Right cardiac atrium (tissue), 5 donors: Measurements from ENCODE around the gene FBXO41. TPM values are rescaled to one million over a fixed set of nuclear protein-coding genes. Genes with fewer than 3 reads are reported as not detected.

Experiments used
- ATAC-seq, 2 donors: fragments of 200-7000 bp; cut with Tn5 transposase; one replicate each; pipeline versions ENCODE4 v1.8.0 to v1.9.1; 2020; ENCODE audit warnings: moderate library complexity in 2 of 2, mild to moderate bottlenecking in 1 of 2
- DNase-seq, 3 donors: peaks; one replicate each; pipeline ENCODE4 v3.0.0-alpha.2; 2020
- H3K27ac ChIP-seq: one replicate; pipeline ENCODE4 v1.5.1; 2013; ENCODE audit warnings: mild to moderate bottlenecking, low read length, control low read depth, moderate library complexity
- H3K27me3 ChIP-seq: one replicate; pipeline ENCODE4 v1.6.1; 2013; ENCODE audit not compliant: control insufficient read depth, insufficient read depth
- H3K4me1 ChIP-seq: one replicate; pipeline ENCODE4 v1.6.1; 2013; ENCODE audit warnings: low read length; ENCODE audit not compliant: control insufficient read depth, insufficient read depth
- H3K4me3 ChIP-seq: one replicate; pipeline ENCODE4 v1.5.1; 2013; ENCODE audit warnings: low read length, control low read depth
- H3K9me3 ChIP-seq: one replicate; pipeline ENCODE4 v1.6.1; 2013; ENCODE audit warnings: low read length; ENCODE audit not compliant: control insufficient read depth
- WGBS: extraction: QIAGEN DNeasy Blood & Tissue Kit; methylation state at CpG from one replicate; pipeline ENCODE4 v1.1.7; 2013; 5-methylcytosine and 5-hydroxymethylcytosine counted together
- intact Hi-C, 4 donors: fragments of 100-400 bp; cut with DNase I; formaldehyde crosslinking; loops; one replicate each; pipeline versions ENCODE4 v1.11.0 to v1.14.0; 2022 to 2023
- polyA plus RNA-seq: library from polyadenylated mRNA; stranded (reverse); fragments of 200-250 nt; gene quantifications from one replicate; pipeline ENCODE4 v1.2.3, GENCODE V29; 2013
- total RNA-seq, 4 donors: library from RNA; stranded (reverse); fragmentation: NEBNext Ultra II Directional; extraction: Animal tissue kit (Norgen Biotek cat#: 25700); gene quantifications; one replicate each; pipeline ENCODE4 v1.2.1, GENCODE V29; 2021
- donor health status: healthy with polysubstance abuse.
- donor health status: DM: no; HTN: yes; CAD: no.
- donor health status: DM: no; HTN: no; CAD: no.
- donor health status: DM: no; HTN: yes; CAD: no; lungs with severe emphysema.
- donor health status: DM: yes; HTN: yes; CAD: no.

The FBXO41 gene
- total and polyA plus RNA-seq, 5 donors: 1.8 to 3.5 (median 2.2) TPM

GRCh38 chr2:73235315-73236028 lies 48.8 kb downstream of the FBXO41 start:
- Histone ChIP-seq H3K9me3 (no peaks in the 10 kb centered on the region), H3K4me3 (peak overlapping the region; percentile 77), H3K4me1 (peaks cover 3% of the 10 kb centered on the region), H3K27me3 (no peaks in the 10 kb centered on the region), H3K27ac (no peak overlapping the region)
- DNase-seq (no peak), ATAC-seq (no peak)
- intact Hi-C loops: no loop called here
- WGBS: 58% methylated on average over 11 of the region's 11 CpGs

- intact Hi-C loops: no loop called here
- under 1% methylated on average over 69 of the region's 69 CpGs for WGBS
- H3K4me1 ChIP-seq: peaks cover 3% of the 10 kb centered on the region
Observed at GRCh38 chr2:73233932-73234832, 50.1 kb downstream of the FBXO41 start, which contains the start of gene CCT7. Gene CCT7, plus strand, starts transcription at chr2:73234308. Its CDS starts 71 bp downstream, at chr2:73234379.

GRCh38 chr2:73233154-73233931 lies 50.9 kb downstream of the FBXO41 start, which contains the start of gene PRADC1:
Gene PRADC1, minus strand, starts transcription at chr2:73233239. Its CDS starts 79 bp downstream, at chr2:73233160.
- Histone ChIP-seq H3K27ac (peak within 1 kb of the TSS; percentile 69), H3K4me3 (peak within 1 kb of the TSS; percentile 77), H3K27me3 (no peaks in the 10 kb centered on the region), H3K9me3 (no peaks in the 10 kb centered on the region), H3K4me1 (peaks cover 3% of the 10 kb centered on the region)
- under 1% methylated on average over 67 of the region's 67 CpGs for WGBS
- intact Hi-C loops: no loop called here
- peak; percentile 96 to 97 for ATAC-seq
- DNase-seq: peak; percentile 99

More at GRCh38 chr2:73233932-73234832, 50.1 kb downstream of the FBXO41 start, which contains the start of gene CCT7:
- DNase-seq (peak; percentile 90 to 94 (median 93)), ATAC-seq (peak; percentile 91 to 92)
- Histone ChIP-seq H3K27me3 (no peaks in the 10 kb centered on the region), H3K27ac (peak within 1 kb of the TSS; percentile 77), H3K4me3 (peak within 1 kb of the TSS; percentile 77), H3K9me3 (no peaks in the 10 kb centered on the region)

GRCh38 chr2:73232403-73233153 lies 51.7 kb downstream of the FBXO41 start:
- peak overlapping the region; percentile 69 for H3K27ac ChIP-seq
- intact Hi-C loops: no loop called here
- no peaks in the 10 kb centered on the region for H3K27me3 ChIP-seq
- H3K4me3 ChIP-seq: peak overlapping the region; percentile 75
- under 1% methylated on average over 37 of the region's 37 CpGs for WGBS
- no peaks in the 10 kb centered on the region for H3K9me3 ChIP-seq
- peaks cover 3% of the 10 kb centered on the region for H3K4me1 ChIP-seq
- ATAC-seq: no peak
- no peak for DNase-seq

GRCh38 chr2:73228631-73229030 lies 55.6 kb downstream of the FBXO41 start:
- intact Hi-C loops: no loop called here
- Histone ChIP-seq H3K4me1 (no peaks in the 10 kb centered on the region), H3K9me3 (no peaks in the 10 kb centered on the region), H3K27ac (no peak overlapping the region), H3K4me3 (no peak overlapping the region), H3K27me3 (no peaks in the 10 kb centered on the region)
- ATAC-seq: no peak
- 68% methylated on average over 14 of the region's 14 CpGs for WGBS
- no peak for DNase-seq

GRCh38 chr2:73227086-73227485 lies 57.2 kb downstream of the FBXO41 start:
- no peak for ATAC-seq
- WGBS: 87% methylated on average over 3 of the region's 3 CpGs
- Histone ChIP-seq H3K4me1 (no peaks in the 10 kb centered on the region), H3K27me3 (no peaks in the 10 kb centered on the region), H3K4me3 (no peak overlapping the region), H3K27ac (no peak overlapping the region), H3K9me3 (no peaks in the 10 kb centered on the region)
- DNase-seq: no peak
- intact Hi-C loops: no loop called here

GRCh38 chr2:73225513-73226360 lies 58.5 kb downstream of the FBXO41 start:
- Histone ChIP-seq H3K27ac (no peak overlapping the region), H3K9me3 (no peaks in the 10 kb centered on the region), H3K4me1 (no peaks in the 10 kb centered on the region), H3K27me3 (no peaks in the 10 kb centered on the region), H3K4me3 (no peak overlapping the region)
- intact Hi-C loops: no loop called here
- DNase-seq (peak in 2 of 3 donors; percentile 60 to 66), ATAC-seq (peak; percentile 16 to 39)
- 70% methylated on average over 9 of the region's 9 CpGs for WGBS

DNA sequence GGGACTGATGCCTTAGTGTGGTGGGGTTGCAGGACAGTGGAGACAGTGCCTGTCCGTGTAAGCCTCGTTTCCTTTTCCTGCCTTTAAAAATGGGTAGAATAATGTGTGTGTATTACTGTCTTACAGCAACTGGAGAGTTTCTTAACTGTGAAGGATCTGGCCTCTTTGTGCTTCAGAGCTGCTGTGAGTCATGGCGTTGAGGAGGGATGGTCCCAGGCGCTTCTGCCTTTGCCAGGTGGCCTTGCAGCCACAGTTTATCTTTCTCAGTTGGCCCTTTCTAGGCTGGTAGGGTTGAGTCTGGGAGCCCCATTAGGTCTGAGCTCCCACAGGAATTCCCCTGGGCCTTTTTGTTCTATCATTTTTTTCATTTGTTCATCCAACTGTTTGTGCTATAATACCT lies 60.5 kb downstream of the FBXO41 start:
- DNase-seq: no peak
- intact Hi-C loops: no loop called here

DNA sequence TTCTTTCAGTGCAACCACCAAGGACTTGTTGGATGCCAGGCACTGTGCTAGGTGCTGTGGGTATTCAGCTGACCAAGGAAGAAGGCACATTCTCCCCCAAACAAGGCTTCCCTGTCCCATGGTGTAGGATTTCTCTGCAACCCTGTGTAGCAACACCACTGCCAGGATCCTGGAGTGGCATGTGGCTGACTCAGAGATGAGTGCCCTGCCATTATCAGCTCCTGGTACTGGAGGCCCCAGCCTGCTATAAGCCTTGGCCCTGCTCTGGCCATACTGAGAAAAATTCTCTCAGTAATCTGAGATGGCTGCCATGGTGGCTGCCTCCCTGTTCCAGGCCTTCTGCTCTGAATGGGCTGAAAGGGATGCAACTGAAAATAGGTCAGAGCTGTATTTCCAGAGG lies 66.0 kb downstream of the FBXO41 start:
- Histone ChIP-seq H3K9me3 (no peaks in the 10 kb centered on the region), H3K27ac (peak overlapping the region; percentile 49), H3K4me3 (no peak overlapping the region), H3K4me1 (no peaks in the 10 kb centered on the region), H3K27me3 (no peaks in the 10 kb centered on the region)
- DNase-seq: no peak
- intact Hi-C loops: no loop called here
- ATAC-seq: no peak

More for the DNA sequence above, 60.5 kb downstream of the FBXO41 start:
- Histone ChIP-seq H3K4me1 (no peaks in the 10 kb centered on the region), H3K4me3 (no peak overlapping the region), H3K27me3 (no peaks in the 10 kb centered on the region), H3K9me3 (no peaks in the 10 kb centered on the region), H3K27ac (no peak overlapping the region)
- 84% methylated on average over 4 of the region's 4 CpGs for WGBS
- ATAC-seq: no peak
